HepG2 (cell line): ENCODE data around the gene KANK3. TPM values are rescaled to one million over a fixed set of nuclear protein-coding genes. Genes with fewer than 3 reads are reported as not detected.

ENCODE experiments used
- CC2D1A ChIP-seq: sonication (generic); formaldehyde crosslinking; IDR thresholded peaks from 2 replicates; pipeline ENCODE4 v1.8.1; 2023; ENCODE audit warnings: mild to moderate bottlenecking, missing genetic modification reagents
- CEBPZ ChIP-seq: IDR thresholded peaks from 2 replicates; pipeline ENCODE4 v1.6.1; 2012; ENCODE audit warnings: low read length, improper control_type of control experiment
- FOXM1 ChIP-seq: sonication (generic); formaldehyde crosslinking; IDR thresholded peaks from 2 replicates; pipeline ENCODE4 v1.5.0; 2020; ENCODE audit warnings: missing genetic modification reagents
- GTF3A ChIP-seq: sonication (generic); formaldehyde crosslinking; conservative IDR thresholded peaks from 2 replicates; pipeline ENCODE4 v1.4.0; 2020; ENCODE audit warnings: mild to moderate bottlenecking, missing genetic modification reagents
- PRMT3 ChIP-seq: sonication (generic); formaldehyde crosslinking; IDR thresholded peaks from 2 replicates; pipeline ENCODE4 v1.8.1; 2022; ENCODE audit warnings: low read depth, mild to moderate bottlenecking, moderate library complexity, missing genetic modification reagents, borderline replicate concordance
- SALL1 ChIP-seq: sonication (generic); formaldehyde crosslinking; IDR thresholded peaks from 2 replicates; pipeline ENCODE4 v1.8.0; 2022; ENCODE audit warnings: mild to moderate bottlenecking, missing genetic modification reagents
- XRCC5 ChIP-seq: fragments of 200-400 bp; formaldehyde crosslinking; optimal IDR thresholded peaks from 2 replicates; pipeline ENCODE3; 2017; ENCODE audit warnings: mild to moderate bottlenecking, low read length
- ZNF737 ChIP-seq: sonication (generic); formaldehyde crosslinking; IDR thresholded peaks from 2 replicates; pipeline ENCODE4 v1.5.0; 2020; ENCODE audit warnings: missing genetic modification reagents, mild to moderate bottlenecking, borderline replicate concordance
- ZNF891 ChIP-seq: sonication (generic); formaldehyde crosslinking; IDR thresholded peaks from 2 replicates; pipeline ENCODE4 v1.5.0; 2020; ENCODE audit warnings: mild to moderate bottlenecking, missing genetic modification reagents
- ZSCAN21 ChIP-seq: sonication (generic); formaldehyde crosslinking; IDR thresholded peaks from 2 replicates; pipeline ENCODE4 v1.8.0; 2022; ENCODE audit warnings: mild to moderate bottlenecking, missing genetic modification reagents, moderate library complexity, borderline replicate concordance
- polyA plus RNA-seq, 8 experiments: library from polyadenylated mRNA; depleted of rRNA in 3 of 8; stranded (reverse) in 7 of 8; unstranded in 1 of 8; fragments of >200 nt; fragmentation: Illumina TruSeq in 4 of 8; extraction: Trizol in 4 of 8; gene quantifications; 2 replicates each; pipeline versions ENCODE4 v1.2.1 to v1.2.3, GENCODE V29; 2011 to 2016; ENCODE audit warnings: low read depth in 4 of 8, missing spikeins in 1 of 8, mixed read lengths in 1 of 8; ENCODE audit not compliant: insufficient read depth in 1 of 8
- total RNA-seq, 5 experiments: library from RNA; depleted of rRNA; stranded (reverse); fragments of >200 nt; fragmentation: Illumina TruSeq; extraction: Trizol; gene quantifications; 2 replicates each; pipeline ENCODE4 v1.2.3, GENCODE V29; 2016; ENCODE audit warnings: low read depth in 1 of 5
- TF ChIP-seq, protein P1 (sequence below): sonication (generic); formaldehyde crosslinking; IDR thresholded peaks from 2 replicates; pipeline ENCODE4 v1.4.0; 2020; ENCODE audit warnings: missing genetic modification reagents, mild to moderate bottlenecking, borderline replicate concordance
- TF ChIP-seq, protein P2 (sequence below): sonication (generic); formaldehyde crosslinking; IDR thresholded peaks from 2 replicates; pipeline ENCODE4 v1.4.0; 2020; ENCODE audit warnings: mild to moderate bottlenecking, missing genetic modification reagents

KANK3 gene
- total and polyA plus RNA-seq, 2 of the 13 experiments (the other 11 are each of a cell fraction or from before 2014, with no cell fraction given), result 0.15 to 0.20 TPM

GRCh38 chr19:8363803-8364771 is 21.0 kb upstream of the KANK3 start, which contains the start of gene ANGPTL4 (continued):
- TF ChIP-seq, protein P1, sequence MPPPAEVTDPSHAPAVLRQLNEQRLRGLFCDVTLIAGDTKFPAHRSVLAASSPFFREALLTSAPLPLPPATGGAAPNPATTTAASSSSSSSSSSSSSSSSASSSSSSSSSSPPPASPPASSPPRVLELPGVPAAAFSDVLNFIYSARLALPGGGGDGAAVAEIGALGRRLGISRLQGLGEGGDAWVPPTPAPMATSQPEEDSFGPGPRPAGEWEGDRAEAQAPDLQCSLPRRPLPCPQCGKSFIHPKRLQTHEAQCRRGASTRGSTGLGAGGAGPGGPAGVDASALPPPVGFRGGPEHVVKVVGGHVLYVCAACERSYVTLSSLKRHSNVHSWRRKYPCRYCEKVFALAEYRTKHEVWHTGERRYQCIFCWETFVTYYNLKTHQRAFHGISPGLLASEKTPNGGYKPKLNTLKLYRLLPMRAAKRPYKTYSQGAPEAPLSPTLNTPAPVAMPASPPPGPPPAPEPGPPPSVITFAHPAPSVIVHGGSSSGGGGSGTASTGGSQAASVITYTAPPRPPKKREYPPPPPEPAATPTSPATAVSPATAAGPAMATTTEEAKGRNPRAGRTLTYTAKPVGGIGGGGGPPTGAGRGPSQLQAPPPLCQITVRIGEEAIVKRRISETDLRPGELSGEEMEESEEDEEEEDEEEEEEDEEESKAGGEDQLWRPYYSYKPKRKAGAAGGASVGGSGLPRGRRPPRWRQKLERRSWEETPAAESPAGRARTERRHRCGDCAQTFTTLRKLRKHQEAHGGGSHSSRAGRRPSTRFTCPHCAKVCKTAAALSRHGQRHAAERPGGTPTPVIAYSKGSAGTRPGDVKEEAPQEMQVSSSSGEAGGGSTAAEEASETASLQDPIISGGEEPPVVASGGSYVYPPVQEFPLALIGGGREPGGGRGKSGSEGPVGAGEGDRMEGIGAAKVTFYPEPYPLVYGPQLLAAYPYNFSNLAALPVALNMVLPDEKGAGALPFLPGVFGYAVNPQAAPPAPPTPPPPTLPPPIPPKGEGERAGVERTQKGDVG (CRISPR knock-in tag), result no peak
- TF ChIP-seq CC2D1A (no peak), XRCC5 (peak; percentile 22), PRMT3 (CRISPR knock-in tag) (no peak), FOXM1 (no peak), SALL1 (peak; percentile 71; the same call in 1 of the 2 replicates), ZNF891 (CRISPR knock-in tag) (no peak), ZSCAN21 (CRISPR knock-in tag) (peak; percentile 72), GTF3A (0 out of 2 replicates have a peak, but pooled peaks have one; percentile 59), ZNF737 (CRISPR knock-in tag) (no peak), CEBPZ (no peak)
- TF ChIP-seq, protein P2, sequence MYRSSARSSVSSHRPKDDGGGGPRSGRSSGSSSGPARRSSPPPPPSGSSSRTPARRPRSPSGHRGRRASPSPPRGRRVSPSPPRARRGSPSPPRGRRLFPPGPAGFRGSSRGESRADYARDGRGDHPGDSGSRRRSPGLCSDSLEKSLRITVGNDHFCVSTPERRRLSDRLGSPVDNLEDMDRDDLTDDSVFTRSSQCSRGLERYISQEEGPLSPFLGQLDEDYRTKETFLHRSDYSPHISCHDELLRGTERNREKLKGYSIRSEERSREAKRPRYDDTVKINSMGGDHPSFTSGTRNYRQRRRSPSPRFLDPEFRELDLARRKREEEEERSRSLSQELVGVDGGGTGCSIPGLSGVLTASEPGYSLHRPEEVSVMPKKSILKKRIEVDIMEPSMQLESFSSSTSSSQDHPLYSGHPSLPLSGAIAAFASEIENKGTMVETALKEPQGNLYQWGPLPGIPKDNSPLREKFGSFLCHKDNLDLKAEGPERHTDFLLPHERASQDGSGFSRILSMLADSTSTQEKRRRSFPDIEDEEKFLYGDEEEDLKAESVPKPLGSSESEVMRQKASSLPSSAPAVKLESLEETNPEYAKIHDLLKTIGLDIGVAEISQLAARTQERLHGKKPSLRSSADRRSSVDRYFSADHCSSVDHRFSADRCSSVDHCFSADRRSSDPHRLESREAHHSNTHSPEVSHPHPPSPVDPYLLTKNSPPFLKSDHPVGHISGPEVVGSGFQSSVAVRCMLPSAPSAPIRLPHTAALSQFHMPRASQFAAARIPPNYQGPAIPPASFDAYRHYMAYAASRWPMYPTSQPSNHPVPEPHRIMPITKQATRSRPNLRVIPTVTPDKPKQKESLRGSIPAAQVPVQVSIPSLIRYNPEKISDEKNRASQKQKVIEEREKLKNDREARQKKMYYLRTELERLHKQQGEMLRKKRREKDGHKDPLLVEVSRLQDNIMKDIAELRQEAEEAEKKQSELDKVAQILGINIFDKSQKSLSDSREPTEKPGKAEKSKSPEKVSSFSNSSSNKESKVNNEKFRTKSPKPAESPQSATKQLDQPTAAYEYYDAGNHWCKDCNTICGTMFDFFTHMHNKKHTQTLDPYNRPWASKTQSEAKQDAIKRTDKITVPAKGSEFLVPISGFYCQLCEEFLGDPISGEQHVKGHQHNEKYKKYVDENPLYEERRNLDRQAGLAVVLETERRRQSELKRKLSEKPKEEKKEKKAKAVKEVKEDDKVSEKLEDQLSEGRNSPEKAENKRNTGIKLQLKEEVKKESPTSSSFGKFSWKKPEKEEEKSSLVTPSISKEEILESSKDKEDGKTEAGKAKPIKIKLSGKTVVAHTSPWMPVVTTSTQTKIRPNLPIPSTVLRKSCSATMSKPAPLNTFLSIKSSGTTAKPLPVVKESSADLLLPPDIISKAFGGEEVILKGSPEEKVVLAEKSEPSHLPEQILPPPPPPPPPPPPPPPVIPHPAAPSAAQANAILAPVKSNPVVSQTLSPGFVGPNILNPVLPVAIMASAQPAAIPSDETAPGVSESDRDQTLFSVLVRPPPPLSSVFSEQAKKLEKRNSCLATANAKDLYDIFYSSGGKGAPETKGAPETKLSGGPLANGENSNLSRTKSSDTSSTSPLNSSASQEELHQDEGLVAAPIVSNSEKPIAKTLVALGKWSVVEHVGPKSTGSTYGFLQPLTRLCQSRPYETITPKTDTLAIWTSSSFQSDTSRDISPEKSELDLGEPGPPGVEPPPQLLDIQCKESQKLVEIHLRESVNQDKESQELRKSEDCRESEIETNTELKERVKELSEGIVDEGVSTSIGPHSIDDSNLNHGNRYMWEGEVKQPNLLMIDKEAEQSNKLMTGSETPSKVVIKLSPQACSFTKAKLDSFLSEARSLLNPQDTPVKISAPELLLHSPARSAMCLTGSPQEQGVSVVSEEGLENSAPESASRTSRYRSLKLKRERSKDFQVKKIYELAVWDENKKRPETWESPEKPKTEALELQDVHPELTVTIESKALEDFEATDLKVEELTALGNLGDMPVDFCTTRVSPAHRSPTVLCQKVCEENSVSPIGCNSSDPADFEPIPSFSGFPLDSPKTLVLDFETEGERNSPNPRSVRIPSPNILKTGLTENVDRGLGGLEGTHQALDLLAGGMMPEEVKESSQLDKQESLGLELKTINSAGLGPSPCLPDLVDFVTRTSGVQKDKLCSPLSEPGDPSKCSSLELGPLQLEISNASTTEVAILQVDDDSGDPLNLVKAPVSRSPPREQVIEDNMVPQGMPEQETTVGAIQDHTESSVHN (CRISPR knock-in tag), result peak; percentile 79; the same call in 1 of the 2 replicates
